Bronchial epithelial cell (primary cell): ENCODE results near the gene RIOK3. TPM values are rescaled to one million over a fixed set of nuclear protein-coding genes. Genes with fewer than 3 reads are reported as not detected.

Experiments used
- DNase-seq: peaks from one replicate; pipeline ENCODE4 v3.0.0-alpha.2; 2010; ENCODE audit warnings: low read depth
- FAIRE-seq: peaks from 2 replicates; lab custom pipeline; 2011; peaks lifted over from hg19 to GRCh38; lab: Jason Lieb, UNC
- H3K27me3 ChIP-seq: 2 replicates; pipeline ENCODE4 v1.5.1; 2011; ENCODE audit warnings: low read length; ENCODE audit not compliant: control insufficient read depth, insufficient read depth
- H3K36me3 ChIP-seq: 2 replicates; pipeline ENCODE4 v1.5.1; 2011; ENCODE audit warnings: low read length; ENCODE audit not compliant: control insufficient read depth, insufficient read depth
- H3K4me3 ChIP-seq: 2 replicates; pipeline ENCODE4 v1.5.1; 2011; ENCODE audit warnings: mild to moderate bottlenecking, low read depth, low read length, control low read depth
- total RNA-seq: library from RNA; depleted of rRNA; stranded (reverse); fragments of >200 nt; gene quantifications from 2 replicates; pipeline ENCODE4 v1.2.1, GENCODE V29; 2014
- TF ChIP-seq, protein P1 (sequence below): IDR thresholded peaks from 2 replicates; pipeline ENCODE4 v1.5.1; 2011; ENCODE audit warnings: mild to moderate bottlenecking, moderate library complexity, low read length, control low read depth, inconsistent platforms; ENCODE audit not compliant: insufficient read depth, severe bottlenecking

RIOK3 gene, protein sequence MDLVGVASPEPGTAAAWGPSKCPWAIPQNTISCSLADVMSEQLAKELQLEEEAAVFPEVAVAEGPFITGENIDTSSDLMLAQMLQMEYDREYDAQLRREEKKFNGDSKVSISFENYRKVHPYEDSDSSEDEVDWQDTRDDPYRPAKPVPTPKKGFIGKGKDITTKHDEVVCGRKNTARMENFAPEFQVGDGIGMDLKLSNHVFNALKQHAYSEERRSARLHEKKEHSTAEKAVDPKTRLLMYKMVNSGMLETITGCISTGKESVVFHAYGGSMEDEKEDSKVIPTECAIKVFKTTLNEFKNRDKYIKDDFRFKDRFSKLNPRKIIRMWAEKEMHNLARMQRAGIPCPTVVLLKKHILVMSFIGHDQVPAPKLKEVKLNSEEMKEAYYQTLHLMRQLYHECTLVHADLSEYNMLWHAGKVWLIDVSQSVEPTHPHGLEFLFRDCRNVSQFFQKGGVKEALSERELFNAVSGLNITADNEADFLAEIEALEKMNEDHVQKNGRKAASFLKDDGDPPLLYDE
- 144 TPM in 2 replicates for total RNA-seq

DNA sequence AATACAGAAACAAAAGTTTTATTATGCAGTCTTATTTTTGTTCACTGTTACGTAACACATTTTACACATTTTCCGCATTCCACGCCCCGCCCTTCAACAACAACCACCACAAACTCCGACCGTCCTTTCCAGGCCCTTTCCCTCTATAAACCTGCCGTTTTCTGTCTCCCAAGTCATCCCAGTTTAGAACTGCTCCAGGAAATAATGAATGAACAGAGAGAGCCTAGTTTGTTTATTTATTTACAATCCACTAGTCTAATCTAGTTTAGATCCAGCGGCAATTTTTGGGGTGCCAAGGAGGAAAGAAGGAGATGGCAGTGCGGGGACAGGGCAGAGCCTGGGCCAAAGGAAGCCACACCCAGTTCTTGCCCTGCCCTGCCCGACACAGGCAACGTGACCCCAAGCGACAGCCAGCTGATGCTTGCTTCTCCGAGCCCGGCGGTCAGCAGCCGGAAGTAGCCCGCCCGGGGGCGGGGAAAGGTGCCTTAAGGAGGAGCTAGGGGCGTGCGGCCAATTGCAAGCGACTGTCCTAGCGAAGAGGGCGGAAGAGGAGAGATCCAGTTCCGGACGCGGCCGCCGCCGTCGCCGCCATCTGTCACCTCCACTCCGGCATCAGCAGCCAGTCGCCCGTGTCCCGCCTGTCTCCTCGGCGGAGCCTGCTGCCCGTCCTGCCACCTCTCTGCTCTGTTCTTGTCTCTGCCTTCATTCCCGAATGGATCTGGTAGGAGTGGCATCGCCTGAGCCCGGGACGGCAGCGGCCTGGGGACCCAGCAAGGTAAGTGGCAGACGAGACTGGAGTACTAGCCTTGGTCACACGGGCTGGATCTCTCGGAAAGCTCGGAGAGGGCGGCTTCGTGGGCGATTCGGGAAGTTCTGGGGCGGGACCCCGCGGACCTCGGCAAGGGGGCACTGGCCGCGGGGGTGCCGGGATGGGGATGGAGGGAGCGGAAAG, at the start of gene RIOK3:
RIOK3 (plus strand) TSS at position 560 of the 952 bp plus-strand sequence; CDS start at position 713, 153 bp downstream.
- peak; percentile 87 for DNase-seq
- Histone ChIP-seq H3K36me3 (no peaks in the 10 kb centered on the region), H3K27me3 (no peaks in the 10 kb centered on the region), H3K4me3 (peak within 1 kb of the TSS; percentile 73)
- no peak for FAIRE-seq
- TF ChIP-seq, protein P1, sequence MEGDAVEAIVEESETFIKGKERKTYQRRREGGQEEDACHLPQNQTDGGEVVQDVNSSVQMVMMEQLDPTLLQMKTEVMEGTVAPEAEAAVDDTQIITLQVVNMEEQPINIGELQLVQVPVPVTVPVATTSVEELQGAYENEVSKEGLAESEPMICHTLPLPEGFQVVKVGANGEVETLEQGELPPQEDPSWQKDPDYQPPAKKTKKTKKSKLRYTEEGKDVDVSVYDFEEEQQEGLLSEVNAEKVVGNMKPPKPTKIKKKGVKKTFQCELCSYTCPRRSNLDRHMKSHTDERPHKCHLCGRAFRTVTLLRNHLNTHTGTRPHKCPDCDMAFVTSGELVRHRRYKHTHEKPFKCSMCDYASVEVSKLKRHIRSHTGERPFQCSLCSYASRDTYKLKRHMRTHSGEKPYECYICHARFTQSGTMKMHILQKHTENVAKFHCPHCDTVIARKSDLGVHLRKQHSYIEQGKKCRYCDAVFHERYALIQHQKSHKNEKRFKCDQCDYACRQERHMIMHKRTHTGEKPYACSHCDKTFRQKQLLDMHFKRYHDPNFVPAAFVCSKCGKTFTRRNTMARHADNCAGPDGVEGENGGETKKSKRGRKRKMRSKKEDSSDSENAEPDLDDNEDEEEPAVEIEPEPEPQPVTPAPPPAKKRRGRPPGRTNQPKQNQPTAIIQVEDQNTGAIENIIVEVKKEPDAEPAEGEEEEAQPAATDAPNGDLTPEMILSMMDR = no peak

DNA sequence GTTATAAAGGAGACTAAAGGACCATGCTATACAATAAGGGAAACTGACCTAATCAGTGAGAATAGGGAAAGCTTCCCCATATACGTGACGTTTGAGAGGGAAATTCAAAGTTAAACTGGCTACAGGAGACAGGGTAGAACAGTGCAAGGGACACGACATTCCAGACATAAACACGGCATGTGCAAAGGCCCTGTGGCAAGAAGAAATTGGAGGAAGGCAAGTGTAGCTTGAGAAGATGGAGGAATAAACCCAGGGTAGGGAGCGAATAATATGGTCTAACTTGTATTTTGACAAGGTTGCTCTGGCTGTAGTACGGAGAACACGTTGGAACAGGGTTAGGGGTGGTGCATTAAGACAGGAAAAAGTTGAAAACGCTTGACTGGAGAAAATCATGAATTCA, 49.8 kb upstream of the RIOK3 start:
- no peaks in the 10 kb centered on the region for H3K27me3 ChIP-seq
- TF ChIP-seq, protein P1 = no peak
- DNase-seq (no peak), FAIRE-seq (no peak)
- no peak overlapping the region for H3K4me3 ChIP-seq
- H3K36me3 ChIP-seq = no peaks in the 10 kb centered on the region

DNA sequence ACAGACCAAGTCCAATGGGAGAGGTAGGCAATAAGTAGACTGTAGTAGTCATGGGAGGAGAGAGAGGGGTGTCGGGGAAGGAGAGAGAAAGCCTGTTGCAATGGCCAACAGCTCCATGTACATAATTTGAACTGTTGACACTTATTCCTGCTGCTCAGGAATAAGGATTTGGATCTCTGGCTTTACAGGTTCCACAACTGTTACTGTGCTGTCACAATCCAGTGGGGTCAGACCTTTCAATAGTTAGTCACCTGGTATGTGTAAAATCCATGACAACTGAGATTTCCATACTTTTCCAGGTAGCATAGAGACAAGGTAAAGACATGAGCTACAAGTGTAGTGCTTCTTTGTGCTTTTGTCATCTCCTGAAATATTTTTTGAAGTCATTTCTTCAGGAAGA, 47.5 kb upstream of the RIOK3 start:
- no peak overlapping the region for H3K4me3 ChIP-seq
- H3K27me3 ChIP-seq = no peaks in the 10 kb centered on the region
- TF ChIP-seq, protein P1 = no peak
- FAIRE-seq = no peak
- no peaks in the 10 kb centered on the region for H3K36me3 ChIP-seq
- no peak for DNase-seq

DNA sequence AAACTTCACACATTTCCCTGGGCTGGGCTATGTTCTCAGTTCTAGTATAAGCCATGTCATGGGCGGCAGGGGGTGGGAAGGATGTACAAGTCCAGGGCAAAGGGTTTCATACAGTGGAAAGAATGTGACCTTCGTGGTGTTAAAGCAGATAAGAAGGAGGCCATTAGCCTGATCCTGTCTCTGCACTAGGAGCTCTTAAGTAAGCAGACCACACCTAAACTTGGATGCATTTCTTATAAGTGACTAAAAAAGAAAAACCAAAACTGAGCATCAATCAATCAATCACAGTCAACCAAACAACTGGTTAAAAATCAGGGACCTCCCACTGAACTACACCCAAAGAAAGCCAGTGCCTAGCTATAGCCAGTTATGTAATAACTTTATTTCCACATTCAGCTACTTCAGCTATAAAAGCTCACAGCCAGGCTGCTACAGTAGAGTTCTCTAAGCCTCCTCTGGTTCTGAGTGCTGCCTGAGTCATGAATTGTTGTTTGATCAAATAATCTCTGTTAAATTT, 46.8 kb upstream of the RIOK3 start:
- TF ChIP-seq, protein P1 = no peak
- no peak for FAIRE-seq
- Histone ChIP-seq H3K27me3 (no peaks in the 10 kb centered on the region), H3K36me3 (no peaks in the 10 kb centered on the region), H3K4me3 (no peak overlapping the region)
- DNase-seq = no peak

DNA sequence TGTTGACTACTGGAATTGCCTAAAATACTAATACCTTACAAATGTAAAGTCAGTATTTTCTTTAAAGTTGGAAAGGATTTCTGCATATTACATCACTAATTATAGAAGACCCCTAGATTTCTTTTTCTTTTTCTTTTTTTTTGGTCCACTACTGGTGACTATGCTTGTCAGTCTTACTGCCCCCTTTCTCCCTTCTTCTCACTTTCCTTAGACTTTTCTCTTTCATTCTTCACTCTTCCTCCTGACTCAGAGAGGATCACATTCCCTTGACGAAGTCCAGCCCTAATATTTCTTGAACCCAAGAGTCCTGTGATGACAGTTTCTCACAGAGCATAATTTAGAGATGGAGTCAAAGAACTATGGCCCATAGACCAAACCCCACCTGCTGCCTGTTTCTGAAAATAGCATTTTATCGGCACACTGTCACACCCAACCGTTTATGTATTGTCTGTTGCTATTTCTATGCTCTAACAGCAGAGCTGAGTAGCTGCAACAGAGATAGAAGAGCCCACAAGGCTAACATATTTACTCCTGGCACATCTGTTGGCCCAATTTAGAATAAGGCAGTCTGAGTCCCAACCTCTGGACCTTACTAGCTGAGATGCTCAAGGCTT, 40.6 kb upstream of the RIOK3 start:
- no peak overlapping the region for H3K4me3 ChIP-seq
- H3K27me3 ChIP-seq = no peaks in the 10 kb centered on the region
- DNase-seq (no peak), FAIRE-seq (no peak)
- H3K36me3 ChIP-seq = no peaks in the 10 kb centered on the region
- TF ChIP-seq, protein P1 = no peak
